ENCODE data around the gene CER1. TPM values are rescaled to one million over a fixed set of nuclear protein-coding genes. Genes with fewer than 3 reads are reported as not detected.
"Not testable (repeated sequence)": the region's sequence is repeated elsewhere in the genome, so short reads cannot be mapped to it uniquely, and the experiment has no call there.

CER1 gene
- total RNA-seq, 2 experiments from 2014 or later: not detected

DNA sequence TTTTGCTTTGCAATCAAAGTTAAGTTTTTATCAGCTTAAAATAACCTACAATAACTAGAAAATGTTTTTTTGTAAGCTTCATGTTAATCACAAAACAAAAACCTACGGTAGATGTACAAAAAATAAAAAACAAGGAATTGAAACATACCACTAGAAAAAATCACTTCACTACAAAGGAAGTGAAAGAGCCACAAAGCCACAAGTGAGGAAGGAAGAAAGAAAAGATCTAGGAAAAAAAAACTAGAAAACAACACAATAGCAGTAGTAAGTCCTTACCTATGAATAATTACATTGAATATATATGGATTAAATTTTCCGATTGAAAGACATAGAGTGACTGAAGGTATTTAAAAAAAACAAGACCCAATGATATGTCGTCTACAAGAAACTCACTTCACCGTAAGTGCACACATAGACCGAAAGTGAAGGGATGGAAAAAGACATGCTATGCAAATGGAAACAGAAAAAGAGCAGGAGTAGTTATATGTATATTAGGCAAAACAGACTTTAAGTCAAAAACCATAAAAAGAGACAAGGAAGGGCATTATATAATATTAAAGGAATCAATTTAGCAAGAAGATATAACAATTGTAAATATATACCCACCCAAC lies 15.9 kb downstream of the CER1 start:
- H3K27me3 Mint-ChIP-seq (ENCODE audit: low read depth): peaks cover 17% of the 10 kb centered on the region
- peaks cover 5% of the 10 kb centered on the region for H3K36me3 Mint-ChIP-seq (ENCODE audit: low read depth)
- peaks cover 31% of the 10 kb centered on the region for H3K9me3 Mint-ChIP-seq
- no peaks in the 10 kb centered on the region for H3K4me1 Mint-ChIP-seq (ENCODE audit: low read depth)
- no peak overlapping the region for H3K4me3 Mint-ChIP-seq
- intact Hi-C loops (cut with micrococcal nuclease): no loop called here
- no peak for DNase-seq
- H3K27ac Mint-ChIP-seq: no peak overlapping the region
- CTCF ChIA-PET: interaction anchor here (0.7 kb wide), 1 partner anchor 35 kb away, joined by 3 read pairs; no protein-coding TSS in a partner anchor

DNA sequence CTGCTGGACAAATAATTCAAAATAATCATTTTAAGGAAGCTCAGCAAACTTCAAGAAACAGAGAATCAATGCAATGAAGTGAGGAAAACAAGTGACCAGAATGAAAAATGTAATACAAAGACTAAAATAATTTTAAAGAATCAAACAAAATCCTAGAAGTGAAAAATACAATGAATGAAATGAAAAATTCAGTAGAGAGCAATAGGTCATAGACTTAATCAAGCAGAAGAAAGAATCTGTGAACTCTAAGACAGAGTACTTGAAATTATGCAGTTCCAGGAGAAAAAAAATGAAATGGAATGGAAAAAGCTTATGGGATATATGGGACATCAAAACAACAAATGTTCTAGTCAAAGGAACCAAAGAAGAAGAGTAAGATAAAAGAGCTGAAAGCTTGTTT lies 17.5 kb downstream of the CER1 start:
- no peak for DNase-seq
- peaks cover 5% of the 10 kb centered on the region for H3K36me3 Mint-ChIP-seq (ENCODE audit: low read depth)
- CTCF ChIA-PET: interaction anchor here (0.8 kb wide), 1 partner anchor 44 kb away, joined by 4 read pairs; no protein-coding TSS in a partner anchor
- H3K9me3 Mint-ChIP-seq: peaks cover 29% of the 10 kb centered on the region
- intact Hi-C loops (cut with micrococcal nuclease): no loop called here
- H3K27ac Mint-ChIP-seq: no peak overlapping the region
- peaks cover 14% of the 10 kb centered on the region for H3K27me3 Mint-ChIP-seq (ENCODE audit: low read depth)
- no peak overlapping the region for H3K4me3 Mint-ChIP-seq
- no peaks in the 10 kb centered on the region for H3K4me1 Mint-ChIP-seq (ENCODE audit: low read depth)

DNA sequence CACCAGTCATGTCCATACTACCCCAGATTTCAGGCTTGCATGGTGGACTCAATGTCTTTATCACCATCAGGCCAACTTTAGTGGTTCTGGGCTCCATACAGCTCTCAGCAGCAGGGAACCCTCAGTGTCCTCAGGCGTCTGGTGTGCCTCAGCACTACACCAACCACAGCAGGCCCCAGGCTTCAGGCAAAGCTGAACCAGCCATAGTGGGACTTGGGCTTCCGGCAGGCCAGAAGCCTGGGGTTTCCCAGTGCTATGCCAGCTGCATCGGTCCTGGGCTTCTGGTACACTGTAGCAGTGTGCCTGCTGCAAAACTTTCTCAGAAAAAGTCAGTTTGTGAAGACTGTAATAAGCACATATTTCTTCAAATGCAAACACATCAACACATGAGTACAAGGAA lies 18.3 kb downstream of the CER1 start:
- H3K4me3 Mint-ChIP-seq: no peak overlapping the region
- DNase-seq: no peak
- peaks cover 14% of the 10 kb centered on the region for H3K27me3 Mint-ChIP-seq (ENCODE audit: low read depth)
- H3K27ac Mint-ChIP-seq: no peak overlapping the region
- peaks cover 27% of the 10 kb centered on the region for H3K9me3 Mint-ChIP-seq
- CTCF ChIA-PET: no interaction called here
- intact Hi-C loops (cut with micrococcal nuclease): no loop called here
- no peaks in the 10 kb centered on the region for H3K4me1 Mint-ChIP-seq (ENCODE audit: low read depth)
- H3K36me3 Mint-ChIP-seq (ENCODE audit: low read depth): peaks cover 5% of the 10 kb centered on the region

DNA sequence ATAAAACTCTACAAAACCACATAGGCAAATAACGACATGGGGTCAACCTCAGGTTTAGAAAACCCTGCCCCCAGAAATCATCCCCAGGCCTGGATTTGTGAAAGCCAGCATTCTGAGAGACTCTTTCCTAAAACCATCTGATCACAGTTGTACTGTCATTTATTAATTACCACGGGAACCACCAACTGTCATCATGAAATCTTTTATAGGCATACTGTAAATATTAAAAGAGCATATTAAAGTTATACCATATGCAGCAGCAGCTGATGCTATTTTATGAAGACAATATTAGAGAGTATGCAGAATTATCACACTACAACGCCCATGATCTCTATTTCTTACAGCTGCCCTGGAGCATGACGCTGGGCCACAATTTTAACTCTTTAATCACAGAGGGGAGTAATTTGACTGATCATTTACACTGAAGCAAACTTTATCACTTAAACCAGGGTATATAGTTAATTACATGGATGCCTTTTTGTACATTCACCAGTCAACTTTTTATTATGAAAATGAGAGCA lies 20.3 kb downstream of the CER1 start:
- Mint-ChIP-seq H3K27ac (no peak overlapping the region), H3K27me3 (ENCODE audit: low read depth) (peaks cover 10% of the 10 kb centered on the region), H3K36me3 (ENCODE audit: low read depth) (peaks cover 3% of the 10 kb centered on the region), H3K4me1 (ENCODE audit: low read depth) (no peaks in the 10 kb centered on the region), H3K4me3 (no peak overlapping the region), H3K9me3 (peaks cover 20% of the 10 kb centered on the region)
- intact Hi-C loops (cut with micrococcal nuclease): no loop called here
- CTCF ChIA-PET: no interaction called here
- DNase-seq: no peak

DNA sequence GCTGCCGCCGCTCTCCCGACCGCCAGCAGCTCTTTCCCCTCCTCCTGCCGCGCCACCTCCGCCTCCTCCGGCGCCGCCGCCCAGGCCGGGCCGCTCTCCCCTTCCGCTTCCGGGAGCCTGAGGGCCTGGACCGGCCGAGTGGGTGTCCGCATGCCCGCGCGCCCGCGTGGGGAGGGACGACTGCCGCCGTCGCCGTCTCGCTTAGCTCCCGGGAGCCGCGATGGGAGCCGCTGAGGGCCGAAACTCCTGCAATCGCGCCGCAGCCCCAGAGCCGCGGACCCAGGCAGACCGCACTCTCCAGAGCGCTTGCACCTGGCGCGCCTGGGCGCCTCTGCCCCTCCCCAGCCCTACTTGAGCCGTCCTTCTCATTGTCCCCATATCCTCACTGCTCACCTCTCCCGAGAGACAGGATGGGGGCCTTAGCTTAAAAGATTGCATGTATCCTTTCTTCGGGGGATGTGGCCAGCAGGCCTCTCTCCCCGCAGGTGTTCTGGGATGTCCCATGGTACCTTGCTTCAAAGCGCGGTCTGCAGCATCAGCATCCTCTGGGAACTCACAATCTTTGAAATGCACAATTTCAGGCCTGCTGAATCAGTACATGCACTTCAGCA lies 29.2 kb downstream of the CER1 start, which contains the start of gene ZDHHC21:
Gene ZDHHC21 (minus strand): TSS at position 182 of the 611 bp plus-strand sequence. CDS start 19,092 bp downstream, outside the sequence.
- H3K4me1 Mint-ChIP-seq (ENCODE audit: low read depth): peaks cover 31% of the 10 kb centered on the region
- DNase-seq: peak; percentile 62
- CTCF ChIA-PET: interaction anchor here (2.2 kb wide), 1 partner anchor 73 kb away, joined by 4 read pairs; no protein-coding TSS in a partner anchor
- H3K27me3 Mint-ChIP-seq (ENCODE audit: low read depth): peaks cover 8% of the 10 kb centered on the region
- peaks cover 13% of the 10 kb centered on the region for H3K36me3 Mint-ChIP-seq (ENCODE audit: low read depth)
- peak within 1 kb of the TSS; percentile 89 for H3K4me3 Mint-ChIP-seq
- intact Hi-C loops (cut with micrococcal nuclease): loop anchor here (2.0 to 10.0 kb wide), 6 partner anchors 75 to 729 kb away; partner anchors contain the start of gene SNAPC3
- H3K27ac Mint-ChIP-seq: peak within 1 kb of the TSS; percentile 79
- no peaks in the 10 kb centered on the region for H3K9me3 Mint-ChIP-seq

DNA sequence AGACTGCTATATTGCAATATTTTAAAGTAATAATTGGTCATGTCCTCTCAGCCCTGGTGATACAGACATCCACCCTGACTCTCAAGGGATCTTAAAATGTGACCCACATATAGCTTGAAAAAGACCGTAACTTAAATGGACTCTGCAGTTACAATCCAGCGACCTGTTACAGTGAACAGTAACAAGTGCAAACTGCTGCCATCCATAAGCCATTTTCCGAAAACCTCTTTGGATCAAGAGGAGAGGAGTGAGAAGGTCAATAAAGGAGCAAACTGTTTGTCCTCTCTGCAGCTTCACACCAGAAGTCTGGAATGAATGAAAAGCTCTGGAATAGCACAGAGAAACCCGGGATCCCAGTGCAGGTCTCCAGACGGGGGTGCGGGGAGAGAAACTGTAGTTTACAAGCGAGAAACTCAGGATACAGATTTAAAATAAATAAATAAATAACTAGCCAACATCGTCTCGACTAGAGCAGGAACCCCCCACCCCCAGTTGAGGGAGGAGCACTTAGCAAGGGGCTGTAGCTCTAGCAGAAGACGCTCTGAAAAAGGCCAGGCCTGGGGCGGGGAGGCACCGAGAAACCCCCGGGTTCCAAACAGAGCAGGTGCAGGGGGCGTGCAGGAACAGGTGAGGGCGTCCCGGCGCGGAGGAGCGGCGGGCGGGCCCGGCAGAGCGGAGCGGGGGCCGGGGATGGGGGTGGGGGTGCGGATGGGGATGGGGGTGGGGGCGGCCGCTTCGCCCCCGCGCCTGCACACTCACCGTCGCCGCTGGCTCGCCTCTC lies 29.9 kb downstream of the CER1 start:
- peaks cover 8% of the 10 kb centered on the region for H3K27me3 Mint-ChIP-seq (ENCODE audit: low read depth)
- H3K36me3 Mint-ChIP-seq (ENCODE audit: low read depth): peaks cover 14% of the 10 kb centered on the region
- DNase-seq: peak; percentile 42
- peak overlapping the region; percentile 26 for H3K27ac Mint-ChIP-seq
- H3K4me1 Mint-ChIP-seq (ENCODE audit: low read depth): peaks cover 34% of the 10 kb centered on the region
- intact Hi-C loops (cut with micrococcal nuclease): loop anchor here (2.0 to 10.0 kb wide), 6 partner anchors 76 to 730 kb away; partner anchors contain the start of gene SNAPC3
- peak overlapping the region; percentile 89 for H3K4me3 Mint-ChIP-seq
- no peaks in the 10 kb centered on the region for H3K9me3 Mint-ChIP-seq
- CTCF ChIA-PET: interaction anchor here (0.6 to 2.2 kb wide), 2 partner anchors 31 to 74 kb away, joined by 3 to 4 read pairs; no protein-coding TSS in a partner anchor

DNA sequence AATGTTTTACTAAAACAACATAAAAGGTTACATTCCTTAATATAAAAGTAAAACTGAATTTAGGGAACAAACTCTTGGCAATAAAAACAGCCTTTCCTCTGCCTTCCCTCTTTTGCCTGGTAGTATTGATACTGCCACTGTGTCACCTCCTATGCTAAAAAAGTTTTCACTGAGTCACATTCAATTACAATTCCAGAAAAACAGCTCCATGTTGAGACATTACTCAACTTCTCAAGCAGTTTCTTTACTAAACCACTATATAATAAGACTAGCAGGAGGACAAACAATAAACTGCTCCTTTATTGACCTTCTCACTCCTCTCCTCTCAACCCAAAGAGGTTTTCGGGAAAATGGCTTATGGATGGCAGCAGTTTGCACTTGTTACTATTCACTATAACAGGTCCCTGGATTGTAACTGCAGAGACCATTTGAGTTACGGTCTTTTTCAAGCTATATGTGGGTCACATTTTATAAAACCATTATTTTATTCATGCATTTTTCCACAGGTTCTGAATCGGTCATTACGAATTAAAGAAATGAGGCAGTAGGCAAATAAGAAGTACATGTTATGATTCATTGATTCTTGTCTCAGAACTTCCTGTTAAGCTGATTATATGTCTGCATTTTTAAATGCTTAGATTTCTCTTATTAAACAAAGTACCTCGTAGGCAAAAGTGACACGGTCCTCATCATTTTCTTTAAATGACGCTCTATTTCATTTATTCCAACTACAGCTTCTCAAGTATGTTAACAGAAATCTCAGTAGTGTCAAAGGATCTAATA lies 31.4 kb downstream of the CER1 start:
- intact Hi-C loops (cut with micrococcal nuclease): loop anchor here (2.0 to 10.0 kb wide), 4 partner anchors 20 to 731 kb away; partner anchors contain the start of gene SNAPC3

DNA sequence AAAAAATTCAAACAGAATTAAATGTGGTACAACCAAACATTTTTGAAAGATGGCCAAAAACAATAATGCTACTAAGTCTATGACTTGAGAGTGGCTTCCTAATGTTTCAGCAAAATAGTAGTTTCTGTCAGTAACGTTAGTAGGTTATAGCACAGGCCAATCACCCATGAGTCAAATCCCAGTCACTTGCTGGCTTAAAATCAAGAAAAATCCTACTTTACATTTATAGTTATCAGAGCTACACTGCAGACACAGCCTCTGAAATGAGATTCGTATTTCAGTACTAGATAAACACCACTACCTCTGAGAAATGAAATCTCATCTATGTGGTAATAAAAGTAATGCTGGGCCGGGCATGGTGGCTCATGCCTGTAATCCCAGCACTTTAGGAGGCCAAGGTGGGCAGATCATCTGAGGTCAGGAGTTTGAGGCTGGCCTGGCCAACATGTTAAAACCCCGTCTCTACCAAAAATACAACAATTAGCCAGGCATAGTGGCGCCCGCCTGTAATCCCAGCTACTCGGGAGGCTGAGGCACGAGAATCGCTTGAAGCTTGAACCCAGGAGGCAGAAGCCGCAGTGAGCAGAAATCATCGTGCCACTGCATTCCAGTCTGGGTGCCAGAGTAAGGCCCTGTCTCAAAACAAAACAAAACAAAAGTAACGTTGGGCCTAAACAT lies 35.4 kb downstream of the CER1 start:
- CTCF ChIA-PET: no interaction called here
- peaks cover 26% of the 10 kb centered on the region for H3K4me1 Mint-ChIP-seq (ENCODE audit: low read depth)
- H3K9me3 Mint-ChIP-seq: peaks cover 3% of the 10 kb centered on the region
- intact Hi-C loops (cut with micrococcal nuclease): no loop called here
- no peak overlapping the region for H3K27ac Mint-ChIP-seq
- peaks cover 36% of the 10 kb centered on the region for H3K36me3 Mint-ChIP-seq (ENCODE audit: low read depth)
- no peak for DNase-seq
- no peak overlapping the region for H3K4me3 Mint-ChIP-seq
- no peaks in the 10 kb centered on the region for H3K27me3 Mint-ChIP-seq (ENCODE audit: low read depth)

More for the DNA sequence above, 31.4 kb downstream of the CER1 start:
- peaks cover 34% of the 10 kb centered on the region for H3K4me1 Mint-ChIP-seq (ENCODE audit: low read depth)
- peaks cover 25% of the 10 kb centered on the region for H3K36me3 Mint-ChIP-seq (ENCODE audit: low read depth)
- no peaks in the 10 kb centered on the region for H3K27me3 Mint-ChIP-seq (ENCODE audit: low read depth)
- DNase-seq: no peak
- no peaks in the 10 kb centered on the region for H3K9me3 Mint-ChIP-seq
- no peak overlapping the region for H3K4me3 Mint-ChIP-seq
- CTCF ChIA-PET: interaction anchor here (2.2 kb wide), 1 partner anchor 75 kb away, joined by 4 read pairs; no protein-coding TSS in a partner anchor
- H3K27ac Mint-ChIP-seq: no peak overlapping the region

DNA sequence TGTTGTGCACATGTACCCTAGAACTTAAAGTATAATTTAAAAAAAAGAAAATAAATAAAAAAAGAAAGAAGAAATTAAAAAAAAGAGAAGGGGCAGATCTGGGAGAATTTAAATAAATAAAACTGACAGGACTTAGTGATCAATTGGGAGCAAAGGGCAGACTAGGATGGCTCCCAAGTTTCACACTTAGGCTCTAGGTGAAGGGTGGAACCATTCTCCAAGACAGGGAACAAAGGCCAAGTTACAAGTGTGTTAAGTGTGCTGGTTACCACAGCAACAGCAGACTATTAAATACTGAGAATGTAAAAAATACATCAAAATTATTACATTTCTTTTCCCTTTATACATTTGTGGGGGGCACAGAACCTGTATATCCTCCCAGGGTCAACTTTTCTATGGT lies 36.4 kb downstream of the CER1 start:
- intact Hi-C loops (cut with micrococcal nuclease): no loop called here
- H3K4me1 Mint-ChIP-seq (ENCODE audit: low read depth): peaks cover 19% of the 10 kb centered on the region
- no peak for DNase-seq
- CTCF ChIA-PET: no interaction called here
- H3K36me3 Mint-ChIP-seq (ENCODE audit: low read depth): peaks cover 39% of the 10 kb centered on the region
- no peak overlapping the region for H3K4me3 Mint-ChIP-seq
- peaks cover 3% of the 10 kb centered on the region for H3K9me3 Mint-ChIP-seq
- no peak overlapping the region for H3K27ac Mint-ChIP-seq
- no peaks in the 10 kb centered on the region for H3K27me3 Mint-ChIP-seq (ENCODE audit: low read depth)

DNA sequence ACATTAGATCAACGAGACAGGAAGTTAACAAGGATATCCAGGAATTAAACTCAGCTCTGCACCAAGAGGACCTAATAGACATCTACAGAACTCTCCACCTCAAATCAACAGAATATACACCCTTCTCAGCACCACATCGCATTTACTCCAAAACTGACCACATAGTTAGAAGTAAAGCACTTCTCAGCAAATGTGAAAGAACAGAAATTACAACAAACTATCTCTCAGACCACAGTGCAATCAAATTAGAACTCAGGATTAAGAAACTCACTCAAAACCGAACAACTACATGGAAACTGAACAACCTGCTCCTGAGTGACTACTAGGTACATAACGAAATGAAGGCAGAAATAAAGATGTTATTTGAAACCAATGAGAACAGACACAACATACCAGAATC lies 39.9 kb downstream of the CER1 start:
- H3K4me3 Mint-ChIP-seq; CTCF ChIA-PET; H3K27ac Mint-ChIP-seq; H3K4me1 Mint-ChIP-seq (ENCODE audit: low read depth); H3K27me3 Mint-ChIP-seq (ENCODE audit: low read depth); intact Hi-C loops (cut with micrococcal nuclease); DNase-seq; H3K9me3 Mint-ChIP-seq: not testable (repeated sequence)
- peaks cover 34% of the 10 kb centered on the region for H3K36me3 Mint-ChIP-seq (ENCODE audit: low read depth)

DNA sequence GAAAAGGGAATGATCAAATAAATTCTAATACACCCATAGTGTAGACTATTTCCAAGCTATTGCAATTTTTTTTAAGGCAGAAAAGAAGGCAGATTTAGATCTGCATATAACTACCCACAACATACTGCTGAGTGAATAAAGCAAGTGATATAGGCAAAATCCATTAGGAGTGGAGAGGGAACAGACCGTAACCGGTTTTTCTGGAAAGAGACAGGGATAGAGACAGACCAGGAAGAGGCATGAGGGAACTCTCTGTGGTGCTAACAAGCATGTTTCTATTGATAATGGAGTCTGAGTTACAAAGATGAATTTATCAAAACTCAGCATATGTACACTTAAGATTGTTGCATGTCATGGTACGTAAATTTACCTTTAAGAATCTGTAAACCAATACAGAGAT lies 43.8 kb downstream of the CER1 start:
- CTCF ChIA-PET: no interaction called here
- H3K4me1 Mint-ChIP-seq (ENCODE audit: low read depth): peaks cover 5% of the 10 kb centered on the region
- H3K27me3 Mint-ChIP-seq (ENCODE audit: low read depth): no peaks in the 10 kb centered on the region
- H3K4me3 Mint-ChIP-seq: no peak overlapping the region
- intact Hi-C loops (cut with micrococcal nuclease): no loop called here
- no peak for DNase-seq
- H3K36me3 Mint-ChIP-seq (ENCODE audit: low read depth): peaks cover 18% of the 10 kb centered on the region
- H3K9me3 Mint-ChIP-seq: no peaks in the 10 kb centered on the region
- H3K27ac Mint-ChIP-seq: no peak overlapping the region
